Stimulated activated CD4-positive, alpha-beta T cell treated with anti-CD3 and anti-CD28 coated beads, TNF-alpha, amount 100 ng/mL, for 48 hours (primary cell): Measurements from ENCODE around the gene VAV2.

Source experiments
- DNase-seq, 3 donors: peaks; one replicate each; pipeline ENCODE4 v3.0.0-alpha.2; 2020; ENCODE audit warnings: low read depth in 3 of 3

The VAV2 gene

DNA sequence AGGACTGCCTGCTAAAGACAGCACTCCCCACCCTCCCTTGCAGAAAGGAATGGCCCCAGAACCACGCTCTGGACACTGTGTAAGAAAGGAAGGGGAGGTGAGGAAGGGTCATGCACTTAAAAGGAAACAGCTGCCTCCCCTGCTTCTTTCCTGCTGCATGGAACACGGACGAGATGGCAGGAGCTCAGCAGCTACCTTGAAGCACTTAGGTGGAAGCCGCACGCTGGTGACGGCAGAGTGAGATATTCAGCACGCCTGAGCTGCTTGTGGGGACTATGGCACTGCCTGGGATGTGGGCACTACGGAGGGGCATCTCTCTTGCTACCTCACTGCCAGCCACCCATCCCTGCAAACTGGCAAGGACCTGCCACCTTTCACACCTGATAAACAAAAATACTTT, 101.5 kb downstream of the VAV2 start:
- DNase-seq, result no peak

DNA sequence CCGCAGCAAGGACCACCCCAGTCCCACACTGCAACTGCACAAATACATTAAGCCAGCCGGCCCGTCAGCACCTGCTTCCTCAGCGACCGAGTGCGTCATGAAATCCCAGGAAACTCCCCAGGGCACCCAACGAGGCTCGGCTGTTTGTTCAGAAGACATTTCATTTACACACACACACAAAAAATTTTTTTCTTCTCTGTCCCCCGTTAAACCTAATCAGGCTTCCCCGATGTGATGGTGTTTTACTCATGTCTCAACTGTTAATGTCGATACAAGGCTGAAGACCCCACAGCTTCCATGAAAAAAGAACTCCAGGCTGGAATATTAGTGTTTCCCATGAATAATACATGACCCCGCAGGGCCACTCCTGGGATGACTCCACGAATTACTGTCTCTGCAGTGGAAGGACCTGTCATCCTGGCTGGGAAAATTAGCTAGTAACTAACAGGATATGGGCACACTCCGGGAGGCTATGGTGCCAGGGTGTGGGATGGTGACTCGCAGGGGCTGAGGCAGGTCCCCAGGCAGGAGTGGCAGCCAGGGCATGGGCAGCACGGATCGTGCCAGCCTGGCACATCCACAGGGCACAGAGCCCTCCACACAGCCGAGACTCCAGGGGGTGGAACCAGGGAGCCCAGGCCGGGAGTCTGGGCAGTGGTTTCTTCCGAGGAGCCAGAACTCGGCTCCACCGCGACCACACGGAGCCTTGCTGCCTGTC, 102.4 kb downstream of the VAV2 start:
- no peak for DNase-seq

- DNase-seq, result no peak
Observed at GRCh38 chr9:133888809-133889491, 103.2 kb downstream of the VAV2 start.

DNA sequence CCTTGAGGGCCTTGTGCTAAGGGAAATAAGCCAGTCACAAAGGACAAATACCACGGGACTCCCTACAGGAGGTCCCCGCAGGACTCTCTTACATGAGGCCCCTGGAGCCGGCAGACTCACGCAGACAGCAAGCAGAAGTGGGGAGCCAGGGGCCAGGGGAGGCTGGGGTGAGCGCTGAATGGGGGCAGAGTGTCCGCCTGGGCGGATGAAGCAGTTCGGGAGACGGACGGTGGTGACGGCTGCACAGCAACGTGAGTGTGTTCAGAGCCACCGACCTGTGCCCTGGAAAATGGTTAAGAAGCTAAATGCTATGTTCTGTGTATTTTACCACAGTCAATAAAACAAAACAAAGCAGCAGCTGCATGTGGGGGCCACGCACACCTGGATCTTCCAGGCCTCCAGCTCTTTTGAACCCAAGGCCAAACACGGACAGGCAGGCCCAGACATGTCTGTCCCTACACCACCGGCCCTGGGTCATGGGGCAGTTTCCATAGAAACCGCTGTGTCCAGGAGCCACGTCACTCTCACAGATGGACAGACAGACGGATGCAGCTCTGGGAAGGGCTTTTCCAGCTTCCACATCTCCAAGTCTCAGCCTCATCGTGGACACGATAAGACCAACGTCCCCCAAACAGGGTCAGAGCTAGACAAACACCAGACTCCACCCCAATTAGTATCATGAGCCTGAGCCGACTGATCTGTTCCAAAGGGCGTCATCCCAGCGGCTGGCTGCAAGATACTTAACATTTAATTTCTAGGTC, 103.9 kb downstream of the VAV2 start:
- DNase-seq, result no peak

GRCh38 chr9:133887540-133888047, 104.5 kb downstream of the VAV2 start:
- DNase-seq, result no peak

- DNase-seq, result no peak
Observed at GRCh38 chr9:133886563-133887501, 105.3 kb downstream of the VAV2 start.

GRCh38 chr9:133884907-133885744, 107.0 kb downstream of the VAV2 start:
- no peak for DNase-seq

- DNase-seq, result no peak
Observed at GRCh38 chr9:133882849-133883755, 109.0 kb downstream of the VAV2 start.

GRCh38 chr9:133881671-133882381, 110.3 kb downstream of the VAV2 start:
- no peak for DNase-seq

GRCh38 chr9:133880851-133881661, 111.1 kb downstream of the VAV2 start:
- DNase-seq, result no peak

DNA sequence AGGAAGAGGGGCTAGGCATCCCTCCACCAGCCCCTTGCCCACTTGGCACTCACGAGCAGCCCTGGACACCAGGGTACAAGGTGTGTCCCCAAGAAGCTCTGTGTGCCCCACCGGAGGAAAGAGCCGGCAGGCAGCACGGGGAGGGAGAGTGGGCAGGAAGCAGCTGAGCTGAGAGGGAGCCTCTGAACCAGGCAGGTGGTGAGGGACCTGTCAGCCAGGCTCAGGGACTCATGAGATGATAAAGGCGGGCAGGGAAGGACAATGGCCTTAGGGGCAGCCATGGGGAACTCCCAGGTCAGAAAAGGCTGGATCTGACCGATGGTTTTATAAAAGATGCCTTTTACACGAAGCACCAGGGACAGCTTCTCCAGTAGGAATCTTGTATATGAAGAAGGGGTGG, 112.0 kb downstream of the VAV2 start:
- no peak for DNase-seq

- DNase-seq, result no peak
Observed at GRCh38 chr9:133879615-133880014, 112.5 kb downstream of the VAV2 start.

- DNase-seq, result no peak
Observed at GRCh38 chr9:133878402-133878801, 113.7 kb downstream of the VAV2 start.

DNA sequence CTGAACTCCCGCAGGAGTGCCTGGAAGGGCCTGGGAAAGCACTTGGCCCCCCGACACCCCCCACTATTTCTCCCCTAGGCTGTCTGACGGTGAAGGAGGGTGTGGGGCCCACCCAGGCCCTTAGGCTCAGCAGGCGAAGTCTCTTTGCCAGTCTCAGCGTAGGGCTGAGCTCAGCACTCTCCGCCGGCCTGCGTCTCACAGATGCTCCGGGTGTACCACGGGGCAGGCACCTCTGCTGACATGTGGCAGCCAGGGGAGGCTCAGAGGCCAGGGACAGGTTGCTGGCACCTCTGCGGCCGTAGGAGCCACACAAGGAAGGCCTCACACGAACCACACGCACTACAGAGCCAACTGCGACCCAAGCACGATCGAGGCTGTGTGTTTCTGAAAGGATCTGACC, 114.2 kb downstream of the VAV2 start:
- DNase-seq, result no peak

DNA sequence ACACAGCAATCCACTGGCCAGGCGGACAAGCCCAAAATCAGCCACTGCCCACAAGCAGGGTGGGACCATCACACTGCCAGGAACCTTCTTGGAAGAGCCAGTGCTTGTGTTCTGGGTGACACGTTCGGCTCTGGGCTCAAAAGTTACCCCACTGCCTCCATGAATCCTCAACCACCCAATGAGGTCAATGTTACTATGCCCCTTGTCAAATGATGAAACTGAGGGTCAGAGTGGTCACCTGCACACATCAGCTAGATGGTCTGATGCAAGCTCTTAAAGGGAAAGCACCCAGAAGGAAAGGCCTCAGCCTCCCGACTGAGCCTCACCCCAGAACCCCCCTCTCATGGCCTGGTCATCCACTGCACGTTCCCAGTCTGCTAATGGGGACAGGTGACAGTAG, 114.8 kb downstream of the VAV2 start:
- no peak for DNase-seq

DNA sequence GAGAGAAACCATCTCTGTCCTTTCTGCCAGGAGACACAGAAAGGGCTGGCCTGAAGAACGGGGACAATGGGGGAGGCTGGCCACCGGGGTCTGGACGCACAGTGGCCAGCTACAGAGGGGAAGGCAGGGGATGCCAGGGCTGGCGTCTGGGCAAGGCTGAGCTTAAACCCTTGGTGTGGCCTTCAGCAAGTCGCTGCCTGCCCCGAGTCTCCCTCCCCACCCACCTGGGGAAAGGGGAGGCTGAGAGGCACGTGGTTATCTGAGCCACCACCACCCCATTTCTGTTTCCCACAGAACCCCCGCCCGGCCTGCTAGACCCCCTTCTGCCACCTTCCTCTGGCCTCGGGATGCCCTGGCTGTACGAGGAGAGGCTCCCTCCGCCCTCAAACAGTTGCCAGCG, 115.3 kb downstream of the VAV2 start:
- no peak for DNase-seq

DNA sequence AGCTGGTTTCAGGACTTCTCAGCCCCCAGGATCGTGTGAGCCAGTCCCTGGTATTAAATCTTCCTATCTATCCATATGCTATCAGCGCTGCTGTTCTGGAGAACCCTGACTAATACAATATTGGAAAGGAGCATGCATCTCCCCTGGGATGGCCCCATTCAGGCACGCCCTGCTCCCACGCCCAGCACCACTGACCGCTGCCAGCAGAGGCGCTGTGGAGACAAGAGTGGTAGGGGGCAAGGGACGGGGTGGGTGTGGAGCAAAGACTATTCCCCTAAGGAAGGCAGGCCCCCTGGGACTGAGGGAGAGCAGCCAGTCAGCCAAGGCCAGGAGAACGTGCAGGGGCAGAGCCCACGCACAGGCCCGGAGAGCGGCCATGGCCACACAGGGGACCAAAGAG, 116.0 kb downstream of the VAV2 start:
- DNase-seq, result no peak

- no peak for DNase-seq
Observed at GRCh38 chr9:133875131-133875530, 117.0 kb downstream of the VAV2 start.
